CD14-positive monocyte (primary cell): ENCODE results near the gene SPCS1. TPM values are rescaled to one million over a fixed set of nuclear protein-coding genes. Genes with fewer than 3 reads are reported as not detected.

Experiments used
- DNase-seq, 3 donors: peaks; one replicate each; pipeline ENCODE4 v3.0.0-alpha.2; 2011 to 2022
- H2AFZ ChIP-seq: 2 replicates; pipeline ENCODE4 v1.6.0; 2012; ENCODE audit warnings: mild to moderate bottlenecking, low read depth, low read length, inconsistent platforms; ENCODE audit not compliant: insufficient read depth, poor library complexity, severe bottlenecking
- H3K27ac ChIP-seq, 2 donors: 1 replicate in 1 of 2; 2 replicates in 1 of 2; pipeline ENCODE4 v1.5.1; 2012 to 2013; ENCODE audit warnings: low read length in 2 of 2, control low read depth in 1 of 2, inconsistent platforms in 1 of 2, low read depth in 1 of 2, mild to moderate bottlenecking in 1 of 2
- H3K27me3 ChIP-seq, 2 donors: one replicate each; pipeline versions ENCODE4 v1.6.0 to v1.6.1; 2011 to 2013; ENCODE audit warnings: low read length in 2 of 2; ENCODE audit not compliant: control insufficient read depth in 2 of 2, insufficient read depth in 2 of 2
- H3K36me3 ChIP-seq, 2 donors: replicated peaks in 1 of 2; 1 replicate in 1 of 2; 2 replicates in 1 of 2; pipeline versions ENCODE4 v1.5.1 to v1.6.1; 2012 to 2013; ENCODE audit warnings: low read length in 2 of 2, control low read depth in 1 of 2, inconsistent platforms in 1 of 2, mild to moderate bottlenecking in 1 of 2; ENCODE audit not compliant: insufficient read depth in 2 of 2, control insufficient read depth in 1 of 2
- H3K4me1 ChIP-seq, 2 donors: 1 replicate in 1 of 2; 2 replicates in 1 of 2; pipeline versions ENCODE4 v1.5.1 to v1.6.1; 2012 to 2013; ENCODE audit warnings: low read length in 2 of 2, control low read depth in 1 of 2, inconsistent platforms in 1 of 2, mild to moderate bottlenecking in 1 of 2, moderate library complexity in 1 of 2; ENCODE audit not compliant: insufficient read depth in 2 of 2, control insufficient read depth in 1 of 2
- H3K4me2 ChIP-seq: replicated peaks from 2 replicates; pipeline ENCODE3; 2012; ENCODE audit warnings: low read length, moderate library complexity, mild to moderate bottlenecking; ENCODE audit not compliant: poor library complexity, severe bottlenecking; ENCODE audit errors: extremely low read depth
- H3K4me3 ChIP-seq, 3 experiments: fragments of 200-600 bp in 1 of 3; sonication (generic) in 1 of 3; replicated peaks in 1 of 3; 1 replicate in 2 of 3; 2 replicates in 1 of 3; pipeline ENCODE4 v1.5.1; 2011 to 2013; ENCODE audit warnings: low read length in 3 of 3, mild to moderate bottlenecking in 3 of 3, control low read depth in 2 of 3, low read depth in 2 of 3, inconsistent platforms in 1 of 3, moderate library complexity in 1 of 3
- H3K79me2 ChIP-seq: 2 replicates; pipeline ENCODE4 v1.6.0; 2012; ENCODE audit warnings: mild to moderate bottlenecking, control low read depth, inconsistent platforms, low read length, moderate library complexity; ENCODE audit not compliant: insufficient read depth
- H3K9ac ChIP-seq: 2 replicates; pipeline ENCODE4 v1.6.0; 2017; ENCODE audit warnings: low read length, mild to moderate bottlenecking; ENCODE audit not compliant: insufficient read depth, poor library complexity, severe bottlenecking
- H3K9me3 ChIP-seq, 2 donors: replicated peaks in 1 of 2; 1 replicate in 1 of 2; 2 replicates in 1 of 2; pipeline versions ENCODE4 v1.5.1 to v1.6.1; 2012 to 2013; ENCODE audit warnings: low read length in 2 of 2, control low read depth in 1 of 2; ENCODE audit not compliant: control insufficient read depth in 1 of 2, insufficient read depth in 1 of 2
- H4K20me1 ChIP-seq: 2 replicates; pipeline ENCODE4 v1.6.0; 2012; ENCODE audit warnings: mild to moderate bottlenecking, low read length, control low read depth, moderate library complexity; ENCODE audit not compliant: insufficient read depth
- H3K27ac Mint-ChIP-seq, 7 donors: one replicate each; pipeline ENCODE4 v1.8.0; 2020; ENCODE audit warnings: mild to moderate bottlenecking in 7 of 7, mixed read lengths in 7 of 7, moderate library complexity in 6 of 7, inconsistent platforms in 2 of 7
- H3K27me3 Mint-ChIP-seq, 3 donors: one replicate each; pipeline ENCODE4 v1.8.0; 2021 to 2022; ENCODE audit warnings: low read depth in 3 of 3, mild to moderate bottlenecking in 3 of 3, mixed read lengths in 3 of 3, moderate library complexity in 3 of 3, inconsistent platforms in 1 of 3
- H3K36me3 Mint-ChIP-seq, 2 donors: one replicate each; pipeline ENCODE4 v1.8.0; 2020; ENCODE audit warnings: mixed read lengths in 2 of 2, inconsistent platforms in 1 of 2, mild to moderate bottlenecking in 1 of 2
- H3K4me1 Mint-ChIP-seq: one replicate; pipeline ENCODE4 v1.8.0; 2020; ENCODE audit warnings: mild to moderate bottlenecking, mixed read lengths
- H3K4me3 Mint-ChIP-seq, 2 donors: one replicate each; pipeline ENCODE4 v1.8.0; 2020; ENCODE audit warnings: mild to moderate bottlenecking in 2 of 2, mixed read lengths in 2 of 2, moderate library complexity in 1 of 2
- H3K9me3 Mint-ChIP-seq, 7 donors: one replicate each; pipeline ENCODE4 v1.8.0; 2020 to 2022; ENCODE audit warnings: mixed read lengths in 7 of 7, mild to moderate bottlenecking in 6 of 7, moderate library complexity in 6 of 7, inconsistent platforms in 2 of 7
- WGBS: methylation state at CpG from one replicate; pipeline ENCODE4 v1.1.5; 2013; ENCODE audit warnings: missing lambda C conversion rate; ENCODE audit not compliant: insufficient coverage; 5-methylcytosine and 5-hydroxymethylcytosine counted together
- intact Hi-C, 2 donors: fragments of 100-400 bp; cut with micrococcal nuclease; formaldehyde crosslinking; loops; one replicate each; pipeline versions ENCODE4 v1.15.0 to v1.15.1; 2023
- polyA plus RNA-seq, 3 donors: library from polyadenylated mRNA; depleted of rRNA in 1 of 3; unstranded in 2 of 3; stranded (reverse) in 1 of 3; fragments of 300-500 nt in 2 of 3; fragments of >200 nt in 1 of 3; fragmentation: Illumina TruSeq in 2 of 3; gene quantifications; 1 replicate in 2 of 3; 2 replicates in 1 of 3; pipeline ENCODE4 v1.2.3, GENCODE V29; 2012 to 2021
- TF ChIP-seq, protein P1 (sequence below): fragments of 200-600 bp; IDR thresholded peaks from one replicate; pipeline ENCODE4 v1.8.0; 2022; ENCODE audit warnings: antibody characterized with exemption, mild to moderate bottlenecking

SPCS1 gene
- polyA plus RNA-seq, 3 donors: 99.0 to 242 (median 228) TPM

DNA sequence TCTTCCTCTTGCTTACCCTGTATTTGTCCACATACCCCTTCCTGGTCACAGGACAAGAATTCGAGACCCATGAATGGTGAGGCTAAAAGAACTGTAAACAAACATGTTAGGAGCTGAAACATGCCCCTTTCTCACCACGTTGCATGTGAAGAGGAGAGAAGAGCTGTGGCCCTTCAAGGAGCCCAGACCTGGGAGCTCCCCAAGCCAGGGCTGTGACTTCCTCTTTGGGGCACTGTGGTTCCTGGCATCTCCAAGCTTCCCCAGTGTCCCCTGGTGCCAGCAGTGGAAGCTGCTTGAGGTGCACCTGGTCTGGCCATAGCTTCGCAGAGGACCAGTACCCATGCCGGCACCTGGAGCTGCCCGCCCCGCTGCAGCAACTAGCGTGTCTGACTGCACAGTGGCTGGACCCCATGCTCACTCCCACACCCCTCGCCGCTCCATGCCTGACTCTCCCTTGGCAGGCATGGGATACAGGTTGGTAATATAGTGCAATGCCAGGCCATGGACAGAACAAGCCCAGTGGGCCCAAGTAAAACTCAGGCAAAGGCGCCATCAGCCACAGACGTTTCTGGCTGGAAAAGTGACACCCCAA, 9.9 kb downstream of the SPCS1 start:
- Histone ChIP-seq H3K27ac (peak overlapping the region; percentile 9 to 65), H3K9ac (no peak overlapping the region), H3K36me3 (peaks cover 9 to 32% of the 10 kb centered on the region in 2 donors), H4K20me1 (peaks cover 5% of the 10 kb centered on the region), H3K4me3 (no peak overlapping the region), H3K4me2 (no peak overlapping the region), H3K4me1 (peaks cover 26 to 32% of the 10 kb centered on the region in 2 donors), H3K79me2 (peaks cover 24% of the 10 kb centered on the region), H2AFZ (no peak overlapping the region), H3K9me3 (no peaks in the 10 kb centered on the region), H3K27me3 (no peaks in the 10 kb centered on the region)
- 94% methylated on average over 6 of the region's 11 CpGs for WGBS
- Mint-ChIP-seq H3K27ac (peak overlapping the region; percentile 31 to 81 (median 67)), H3K9me3 (peaks cover 0 to 2% (median 0%) of the 10 kb centered on the region in 7 donors), H3K36me3 (peaks cover 22 to 44% of the 10 kb centered on the region in 2 donors), H3K4me3 (no peak overlapping the region), H3K27me3 (no peaks in the 10 kb centered on the region), H3K4me1 (peaks cover 36% of the 10 kb centered on the region)
- DNase-seq: peak in 2 of 3 donors; percentile 30 to 33
- intact Hi-C loops: no loop called here
- TF ChIP-seq, protein P1, sequence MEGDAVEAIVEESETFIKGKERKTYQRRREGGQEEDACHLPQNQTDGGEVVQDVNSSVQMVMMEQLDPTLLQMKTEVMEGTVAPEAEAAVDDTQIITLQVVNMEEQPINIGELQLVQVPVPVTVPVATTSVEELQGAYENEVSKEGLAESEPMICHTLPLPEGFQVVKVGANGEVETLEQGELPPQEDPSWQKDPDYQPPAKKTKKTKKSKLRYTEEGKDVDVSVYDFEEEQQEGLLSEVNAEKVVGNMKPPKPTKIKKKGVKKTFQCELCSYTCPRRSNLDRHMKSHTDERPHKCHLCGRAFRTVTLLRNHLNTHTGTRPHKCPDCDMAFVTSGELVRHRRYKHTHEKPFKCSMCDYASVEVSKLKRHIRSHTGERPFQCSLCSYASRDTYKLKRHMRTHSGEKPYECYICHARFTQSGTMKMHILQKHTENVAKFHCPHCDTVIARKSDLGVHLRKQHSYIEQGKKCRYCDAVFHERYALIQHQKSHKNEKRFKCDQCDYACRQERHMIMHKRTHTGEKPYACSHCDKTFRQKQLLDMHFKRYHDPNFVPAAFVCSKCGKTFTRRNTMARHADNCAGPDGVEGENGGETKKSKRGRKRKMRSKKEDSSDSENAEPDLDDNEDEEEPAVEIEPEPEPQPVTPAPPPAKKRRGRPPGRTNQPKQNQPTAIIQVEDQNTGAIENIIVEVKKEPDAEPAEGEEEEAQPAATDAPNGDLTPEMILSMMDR: no peak

DNA sequence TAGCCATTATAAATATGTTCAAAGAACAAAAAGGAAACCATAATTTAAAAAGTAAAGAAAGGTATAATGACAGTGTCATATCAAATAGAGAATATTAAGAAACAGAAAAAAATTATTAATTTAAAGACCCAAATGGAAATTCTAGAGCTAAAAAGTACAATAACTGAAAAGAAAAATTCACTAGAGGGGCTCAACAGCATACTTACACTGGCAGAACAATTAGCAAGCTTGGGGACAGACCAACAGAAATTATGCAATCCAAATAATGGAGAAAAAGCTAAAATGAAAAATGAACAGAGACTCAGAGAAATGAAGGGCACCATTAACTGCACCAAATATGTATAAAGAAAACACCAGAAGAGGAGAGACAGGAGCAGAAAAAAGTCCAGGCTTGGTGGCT, 13.7 kb downstream of the SPCS1 start:
- H4K20me1 ChIP-seq: peaks cover 5% of the 10 kb centered on the region
- peak overlapping the region; percentile 58 to 74 for H3K27ac ChIP-seq
- H3K9me3 ChIP-seq: no peaks in the 10 kb centered on the region
- no peak overlapping the region for H3K4me2 ChIP-seq
- H3K79me2 ChIP-seq: peaks cover 17% of the 10 kb centered on the region
- H3K4me1 ChIP-seq: peaks cover 47 to 54% of the 10 kb centered on the region in 2 donors
- no peak overlapping the region for H2AFZ ChIP-seq
- TF ChIP-seq, protein P1: no peak
- Mint-ChIP-seq H3K27me3 (no peaks in the 10 kb centered on the region), H3K27ac (peak overlapping the region; percentile 78 to 91 (median 88)), H3K4me1 (peaks cover 59% of the 10 kb centered on the region), H3K36me3 (peaks cover 15 to 41% of the 10 kb centered on the region in 2 donors), H3K9me3 (peaks cover 0 to 2% (median 0%) of the 10 kb centered on the region in 7 donors), H3K4me3 (no peak overlapping the region)
- no peaks in the 10 kb centered on the region for H3K27me3 ChIP-seq
- H3K9ac ChIP-seq: no peak overlapping the region
- H3K36me3 ChIP-seq: peaks cover 0 to 10% of the 10 kb centered on the region in 2 donors
- no peak for DNase-seq
- no peak overlapping the region for H3K4me3 ChIP-seq
- intact Hi-C loops: no loop called here
